Esophagus squamous epithelium (tissue), 5 donors: ENCODE measurements around the gene REPIN1. TPM values are rescaled to one million over a fixed set of nuclear protein-coding genes. Genes with fewer than 3 reads are reported as not detected.

ENCODE experiments used
- DNase-seq: peaks from one replicate; lab custom pipeline; 2025; lab: John Stamatoyannopoulos, UW
- H3K27ac ChIP-seq, 4 donors: fragments of 200-600 bp; sonication (generic); one replicate each; pipeline ENCODE4 v1.5.1; 2016 to 2019; ENCODE audit warnings: mild to moderate bottlenecking in 1 of 4
- H3K27me3 ChIP-seq, 4 donors: fragments of 200-600 bp; sonication (generic); 1 replicate in 3 of 4; 2 replicates in 1 of 4; pipeline versions ENCODE4 v1.5.1 to v1.6.0; 2017 to 2021; ENCODE audit warnings: antibody characterized with exemption in 1 of 4
- H3K36me3 ChIP-seq, 3 donors: fragments of 200-600 bp; sonication (generic); one replicate each; pipeline ENCODE4 v1.5.1; 2016 to 2019
- H3K4me1 ChIP-seq, 3 donors: fragments of 200-600 bp; sonication (generic); one replicate each; pipeline ENCODE4 v1.5.1; 2017 to 2019
- H3K4me3 ChIP-seq, 4 donors: fragments of 200-600 bp; sonication (generic); 1 replicate in 3 of 4; 2 replicates in 1 of 4; pipeline ENCODE4 v1.5.1; 2016 to 2019; ENCODE audit warnings: mild to moderate bottlenecking in 2 of 4, moderate library complexity in 1 of 4
- H3K9me3 ChIP-seq, 3 donors: fragments of 200-600 bp; sonication (generic); one replicate each; pipeline ENCODE4 v1.5.1; 2016 to 2019
- POLR2A ChIP-seq, 4 donors: fragments of 450-650 bp; IDR thresholded peaks; one replicate each; pipeline ENCODE4 v1.6.1; 2017; ENCODE audit warnings: antibody characterized with exemption in 4 of 4, mild to moderate bottlenecking in 4 of 4, moderate library complexity in 3 of 4
- WGBS, 2 donors: methylation state at CpG; one replicate each; pipeline ENCODE4 v1.1.5; 2018; 5-methylcytosine and 5-hydroxymethylcytosine counted together
- intact Hi-C: fragments of 100-400 bp; cut with DNase I; formaldehyde crosslinking; loops from one replicate; pipeline ENCODE4 v1.15.0; 2022
- total RNA-seq, 4 donors: library from RNA; depleted of rRNA; stranded (reverse); fragments of >200 nt; gene quantifications; one replicate each; pipeline ENCODE4 v1.1.0, GENCODE V29; 2016
- TF ChIP-seq, protein P1 (sequence below), 6 experiments: fragments of 450-650 bp in 4 of 6; fragments of 200-600 bp in 2 of 6; sonication (generic) in 2 of 6; IDR thresholded peaks; one replicate each; pipeline ENCODE4 v1.5.1; 2016 to 2019; ENCODE audit warnings: antibody characterized with exemption in 6 of 6, mild to moderate bottlenecking in 4 of 6, moderate library complexity in 4 of 6
- donor health status: DM: yes; HTN: yes; CAD: no.

REPIN1 gene
- total RNA-seq, 4 donors from 2014 or later, result 42.8 to 75.7 (median 63.2) TPM

DNA sequence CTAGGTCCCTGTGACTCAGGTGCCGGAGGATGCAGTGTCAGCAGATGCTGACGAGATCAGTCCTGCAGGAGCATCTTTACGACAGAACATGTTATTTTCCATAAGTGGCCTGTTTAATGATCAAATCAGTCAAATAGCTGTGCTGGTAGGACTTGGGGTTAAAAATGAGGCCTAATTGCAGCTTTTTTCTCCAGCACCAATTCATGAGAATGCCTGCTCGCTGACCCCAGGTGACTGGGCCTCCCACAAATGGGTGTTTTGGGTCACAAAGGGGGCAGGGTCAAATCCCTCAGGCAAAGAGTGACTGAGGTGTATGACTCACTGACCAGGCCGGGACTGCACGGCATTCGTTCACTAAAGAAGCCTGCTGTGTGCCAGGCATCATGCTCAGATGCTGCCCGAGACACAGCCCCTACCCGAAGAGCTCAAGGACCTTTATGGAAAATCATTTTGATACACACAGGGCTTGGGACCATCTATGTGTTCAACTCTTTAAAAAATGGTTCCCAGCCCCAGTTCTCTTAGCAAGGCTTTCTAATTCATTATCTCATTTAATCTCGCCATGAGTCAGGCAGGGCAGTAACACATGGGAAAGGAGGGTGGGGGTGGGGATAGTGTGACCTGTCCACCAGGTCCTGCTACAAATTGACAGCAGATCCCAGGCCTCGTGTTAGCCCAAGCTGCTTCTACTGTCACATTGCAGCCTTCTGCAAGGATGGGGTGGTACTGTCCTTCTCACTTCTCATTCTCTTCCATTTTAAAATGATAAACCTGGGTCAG lies 31.6 kb downstream of the REPIN1 start:
- H3K4me3 ChIP-seq, result no peak overlapping the region
- no peak for DNase-seq
- peaks cover 0 to 26% (median 8%) of the 10 kb centered on the region in 3 donors for H3K36me3 ChIP-seq
- intact Hi-C loops, result no loop called here
- WGBS, 2 donors, result 45 to 59% methylated on average over 7 of the region's 11 CpGs
- H3K27me3 ChIP-seq, result no peaks in the 10 kb centered on the region
- H3K27ac ChIP-seq, result no peak overlapping the region
- peaks cover 7 to 34% (median 18%) of the 10 kb centered on the region in 3 donors for H3K4me1 ChIP-seq
- TF ChIP-seq, protein P1, sequence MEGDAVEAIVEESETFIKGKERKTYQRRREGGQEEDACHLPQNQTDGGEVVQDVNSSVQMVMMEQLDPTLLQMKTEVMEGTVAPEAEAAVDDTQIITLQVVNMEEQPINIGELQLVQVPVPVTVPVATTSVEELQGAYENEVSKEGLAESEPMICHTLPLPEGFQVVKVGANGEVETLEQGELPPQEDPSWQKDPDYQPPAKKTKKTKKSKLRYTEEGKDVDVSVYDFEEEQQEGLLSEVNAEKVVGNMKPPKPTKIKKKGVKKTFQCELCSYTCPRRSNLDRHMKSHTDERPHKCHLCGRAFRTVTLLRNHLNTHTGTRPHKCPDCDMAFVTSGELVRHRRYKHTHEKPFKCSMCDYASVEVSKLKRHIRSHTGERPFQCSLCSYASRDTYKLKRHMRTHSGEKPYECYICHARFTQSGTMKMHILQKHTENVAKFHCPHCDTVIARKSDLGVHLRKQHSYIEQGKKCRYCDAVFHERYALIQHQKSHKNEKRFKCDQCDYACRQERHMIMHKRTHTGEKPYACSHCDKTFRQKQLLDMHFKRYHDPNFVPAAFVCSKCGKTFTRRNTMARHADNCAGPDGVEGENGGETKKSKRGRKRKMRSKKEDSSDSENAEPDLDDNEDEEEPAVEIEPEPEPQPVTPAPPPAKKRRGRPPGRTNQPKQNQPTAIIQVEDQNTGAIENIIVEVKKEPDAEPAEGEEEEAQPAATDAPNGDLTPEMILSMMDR (IDR thresholded peaks at IDR 0.05), result no peak
- no peak for TF ChIP-seq POLR2A (IDR thresholded peaks at IDR 0.05)
- H3K9me3 ChIP-seq, result no peaks in the 10 kb centered on the region

DNA sequence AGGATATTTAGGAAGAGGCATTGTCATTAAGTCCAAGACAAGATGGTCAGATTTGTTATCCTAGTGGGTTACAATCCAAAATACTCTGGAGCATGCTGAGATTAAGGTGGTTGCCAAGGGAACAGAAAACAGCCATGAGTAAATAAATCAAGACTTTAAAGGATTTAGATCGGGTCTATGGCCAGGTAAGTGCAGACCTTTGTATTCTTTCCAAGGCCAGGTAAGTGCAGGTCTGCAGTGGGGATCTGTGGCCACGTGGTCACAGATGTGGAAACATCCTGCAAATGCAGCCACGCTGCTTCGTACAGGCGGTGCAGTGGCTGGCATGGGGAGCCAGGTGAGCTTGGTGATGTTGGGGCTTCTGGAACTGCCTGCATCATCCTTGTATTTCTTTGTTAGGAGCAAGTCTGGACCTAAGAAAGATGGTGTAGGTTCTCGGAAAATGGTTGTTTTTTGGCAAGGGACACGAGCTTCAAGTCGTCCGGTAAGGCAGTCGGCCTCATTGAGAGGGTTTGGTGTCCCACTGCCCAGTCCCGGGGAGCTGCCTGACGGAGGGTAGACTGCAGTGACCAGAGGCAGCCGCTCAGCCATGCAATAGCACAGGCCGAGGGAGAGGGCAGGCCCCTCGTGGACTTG lies 32.3 kb downstream of the REPIN1 start:
- Histone ChIP-seq H3K27ac (no peak overlapping the region), H3K36me3 (peaks cover 0 to 26% (median 8%) of the 10 kb centered on the region in 3 donors), H3K4me1 (peaks cover 9 to 39% (median 19%) of the 10 kb centered on the region in 3 donors), H3K4me3 (no peak overlapping the region), H3K9me3 (no peaks in the 10 kb centered on the region), H3K27me3 (no peaks in the 10 kb centered on the region)
- intact Hi-C loops, result no loop called here
- DNase-seq, result no peak
- 78 to 81% methylated on average over 13 to 15 of the region's 15 CpGs for WGBS, 2 donors
- TF ChIP-seq, protein P1 (IDR thresholded peaks at IDR 0.05), result no peak
- no peak for TF ChIP-seq POLR2A (IDR thresholded peaks at IDR 0.05)

DNA sequence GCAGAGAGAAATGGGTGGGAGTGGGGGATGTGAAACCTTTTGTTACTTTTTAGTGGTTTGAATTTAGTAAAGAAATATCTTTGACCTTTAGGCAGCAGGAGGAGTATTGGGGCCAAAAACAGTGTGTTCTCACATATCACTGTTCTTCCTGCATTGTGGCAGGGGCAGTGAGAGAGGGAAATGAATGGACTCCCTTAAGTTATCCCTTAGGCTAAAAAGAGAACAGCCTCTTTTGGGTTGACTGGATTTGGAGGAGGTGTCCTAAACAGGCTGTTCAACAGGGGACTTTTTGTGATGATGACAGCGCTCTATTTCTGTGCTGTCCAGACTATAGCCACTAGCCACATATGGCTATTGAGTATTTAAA lies 32.8 kb downstream of the REPIN1 start:
- DNase-seq, result no peak
- Histone ChIP-seq H3K9me3 (no peaks in the 10 kb centered on the region), H3K4me3 (no peak overlapping the region), H3K4me1 (peaks cover 14 to 44% (median 24%) of the 10 kb centered on the region in 3 donors), H3K36me3 (peaks cover 0 to 24% (median 8%) of the 10 kb centered on the region in 3 donors), H3K27me3 (no peaks in the 10 kb centered on the region), H3K27ac (no peak overlapping the region)
- WGBS, 2 donors, result 73 to 92% methylated on average over 1 of the region's 1 CpG
- TF ChIP-seq POLR2A (IDR thresholded peaks at IDR 0.05), result no peak
- TF ChIP-seq, protein P1 (IDR thresholded peaks at IDR 0.05), result no peak
- intact Hi-C loops, result no loop called here

DNA sequence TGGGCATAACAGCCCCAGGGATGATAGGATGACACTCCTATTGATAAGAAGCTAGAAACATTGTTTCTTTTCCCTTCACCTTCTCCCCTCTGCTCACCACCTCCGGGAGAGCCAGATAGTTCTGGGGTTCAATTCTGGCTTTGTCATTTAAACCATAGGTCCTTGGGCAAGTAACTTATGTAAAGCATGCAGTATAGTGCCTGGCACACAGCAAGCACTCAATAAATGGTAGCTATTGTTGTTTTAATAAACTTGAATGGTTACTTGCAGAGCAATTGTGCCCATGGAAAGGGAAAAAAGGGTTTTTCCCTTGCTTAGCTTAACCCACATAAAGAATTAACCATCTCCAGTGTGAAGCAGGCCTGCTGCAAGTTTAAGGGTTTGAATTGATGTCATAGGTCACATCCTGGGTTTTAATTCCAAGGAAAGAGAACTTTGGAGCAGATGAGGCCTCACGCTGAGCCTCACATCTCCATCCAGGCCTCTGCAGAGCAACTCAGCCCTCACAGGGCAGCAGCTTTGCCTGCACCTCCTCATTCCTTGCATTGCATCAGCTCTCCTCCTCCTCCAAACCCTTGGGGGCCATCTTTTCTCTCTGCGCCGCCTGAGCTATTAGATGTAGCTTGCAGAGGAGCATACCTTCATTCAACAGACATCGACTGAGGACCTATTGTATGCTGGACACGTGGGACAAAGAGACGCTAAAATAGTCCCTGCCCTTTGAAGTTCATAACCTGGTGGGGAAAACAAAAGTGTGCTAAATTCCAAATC lies 33.4 kb downstream of the REPIN1 start:
- WGBS, 2 donors, result 87 to 89% methylated on average over 6 to 7 of the region's 7 CpGs
- intact Hi-C loops, result no loop called here
- no peak overlapping the region for H3K4me3 ChIP-seq
- peaks cover 21 to 51% (median 28%) of the 10 kb centered on the region in 3 donors for H3K4me1 ChIP-seq
- no peak for DNase-seq
- no peak for TF ChIP-seq POLR2A (IDR thresholded peaks at IDR 0.05)
- TF ChIP-seq, protein P1 (IDR thresholded peaks at IDR 0.05), result no peak
- no peaks in the 10 kb centered on the region for H3K27me3 ChIP-seq
- no peak overlapping the region for H3K27ac ChIP-seq
- no peaks in the 10 kb centered on the region for H3K9me3 ChIP-seq
- peaks cover 0 to 18% (median 4%) of the 10 kb centered on the region in 3 donors for H3K36me3 ChIP-seq
